Neural cell (in vitro differentiated cells): ENCODE measurements around the gene MGAT5B. TPM values are rescaled to one million over a fixed set of nuclear protein-coding genes. Genes with fewer than 3 reads are reported as not detected.

ENCODE experiments used
- H2AFZ ChIP-seq: fragments of 200-600, 300-800 bp; sonication (generic), shearing (Covaris generic); 2 replicates; pipeline ENCODE4 v1.6.0; 2014; ENCODE audit warnings: low read depth, mild to moderate bottlenecking, antibody characterized with exemption, low read length, moderate library complexity
- H3F3A ChIP-seq: fragments of 200-600 bp; shearing (Covaris generic); 2 replicates; pipeline ENCODE4 v1.6.1; 2016; ENCODE audit warnings: mild to moderate bottlenecking, moderate library complexity, mixed read lengths, antibody characterized with exemption, low read length; ENCODE audit not compliant: insufficient read depth, poor library complexity, severe bottlenecking
- H3K27ac ChIP-seq: fragments of 200-600, 300-800 bp; sonication (generic), shearing (Covaris generic); 2 replicates; pipeline ENCODE4 v1.5.1; 2014; ENCODE audit warnings: mild to moderate bottlenecking, low read length, moderate library complexity
- H3K27me3 ChIP-seq: fragments of 300-800, 200-600 bp; sonication (generic), shearing (Covaris generic); 2 replicates; pipeline ENCODE4 v1.6.0; 2014; ENCODE audit warnings: mild to moderate bottlenecking, low read depth, low read length, moderate library complexity; ENCODE audit not compliant: insufficient read depth
- H3K36me3 ChIP-seq: fragments of 300-800, 200-600 bp; sonication (generic), shearing (Covaris generic); 2 replicates; pipeline ENCODE4 v1.5.1; 2014; ENCODE audit warnings: mild to moderate bottlenecking, antibody characterized with exemption, low read length, moderate library complexity; ENCODE audit not compliant: insufficient read depth
- H3K4me2 ChIP-seq: fragments of 300-800, 200-600 bp; sonication (generic), shearing (Covaris generic); 2 replicates; pipeline ENCODE4 v1.6.0; 2014; ENCODE audit warnings: mild to moderate bottlenecking, low read length
- H3K4me3 ChIP-seq: fragments of 300-800, 200-600 bp; sonication (generic), shearing (Covaris generic); 2 replicates; pipeline ENCODE4 v1.5.1; 2014; ENCODE audit warnings: mild to moderate bottlenecking, low read length, moderate library complexity
- H3K79me2 ChIP-seq: fragments of 200-600 bp; shearing (Covaris generic); replicated peaks from 2 replicates; pipeline ENCODE4 v1.6.0; 2014; ENCODE audit warnings: mild to moderate bottlenecking, low read length, moderate library complexity; ENCODE audit not compliant: insufficient read depth
- H3K9ac ChIP-seq: fragments of 300-800, 200-600 bp; sonication (generic), shearing (Covaris generic); 2 replicates; pipeline ENCODE4 v1.6.1; 2016; ENCODE audit warnings: mild to moderate bottlenecking, low read length, mixed read lengths
- H3K9me2 ChIP-seq: fragments of 200-600 bp; shearing (Covaris generic); 2 replicates; pipeline ENCODE4 v1.6.1; 2016; ENCODE audit warnings: mild to moderate bottlenecking, low read length, mixed read lengths; ENCODE audit not compliant: insufficient read depth
- H3K9me3 ChIP-seq: fragments of 200-600, 300-800 bp; sonication (generic), shearing (Covaris generic); 2 replicates; pipeline ENCODE4 v1.6.1; 2016; ENCODE audit warnings: mild to moderate bottlenecking, mixed run types, low read length, moderate library complexity, mixed read lengths
- H4K20me1 ChIP-seq: fragments of 200-600 bp; shearing (Covaris generic); 2 replicates; pipeline ENCODE4 v1.6.1; 2016; ENCODE audit warnings: mild to moderate bottlenecking, mixed run types; ENCODE audit not compliant: insufficient read depth
- CTCF ChIP-seq: fragments of 450-650 bp; IDR thresholded peaks from 2 replicates; pipeline ENCODE4 v1.5.1; 2014; ENCODE audit warnings: antibody characterized with exemption, mild to moderate bottlenecking, moderate library complexity; ENCODE audit not compliant: poor library complexity, severe bottlenecking
- EP300 ChIP-seq: fragments of 450-650 bp; conservative IDR thresholded peaks from 2 replicates; pipeline ENCODE4 v1.6.1; 2014; ENCODE audit warnings: antibody characterized with exemption, mild to moderate bottlenecking, moderate library complexity; ENCODE audit not compliant: poor library complexity, severe bottlenecking
- EZH2 ChIP-seq: fragments of 200-600, 300-800 bp; shearing (Covaris generic), sonication (generic); IDR thresholded peaks from 2 replicates; pipeline ENCODE4 v1.6.1; 2014; ENCODE audit warnings: antibody characterized with exemption, low read length, borderline replicate concordance, mild to moderate bottlenecking; ENCODE audit not compliant: insufficient read depth, poor library complexity, severe bottlenecking
- MXI1 ChIP-seq: fragments of 450-650 bp; conservative IDR thresholded peaks from 2 replicates; pipeline ENCODE4 v1.6.1; 2014; ENCODE audit warnings: antibody characterized with exemption, mild to moderate bottlenecking; ENCODE audit not compliant: poor library complexity, severe bottlenecking
- POLR2AphosphoS5 ChIP-seq: IDR thresholded peaks from 2 replicates; pipeline ENCODE4 v1.6.1; 2012
- RAD21 ChIP-seq: fragments of 450-650 bp; conservative IDR thresholded peaks from 2 replicates; pipeline ENCODE4 v1.6.1; 2014; ENCODE audit warnings: antibody characterized with exemption, mild to moderate bottlenecking, moderate library complexity
- REST ChIP-seq: IDR thresholded peaks from 2 replicates; pipeline ENCODE4 v1.6.1; 2012; ENCODE audit warnings: borderline replicate concordance
- SMC3 ChIP-seq: fragments of 450-650 bp; conservative IDR thresholded peaks from 2 replicates; pipeline ENCODE4 v1.6.1; 2014; ENCODE audit warnings: antibody characterized with exemption, mild to moderate bottlenecking, moderate library complexity; ENCODE audit not compliant: poor library complexity
- TAF1 ChIP-seq: IDR thresholded peaks from 2 replicates; pipeline ENCODE4 v1.6.1; 2012; ENCODE audit warnings: low read depth
- polyA plus RNA-seq: library from polyadenylated mRNA; depleted of rRNA; stranded (reverse); fragments of >200 nt; gene quantifications from 2 replicates; pipeline ENCODE4 v1.2.3, GENCODE V29; 2014

Gene MGAT5B
- polyA plus RNA-seq, 1 donor from 2014 or later = 8.8 TPM

- H3F3A ChIP-seq = no peaks in the 10 kb centered on the region
Observed at GRCh38 chr17:76989519-76989918, 121.3 kb downstream of the MGAT5B start.

GRCh38 chr17:76992891-76993290 is 124.7 kb downstream of the MGAT5B start:
- Histone ChIP-seq H3K27ac (no peak overlapping the region), H3F3A (no peaks in the 10 kb centered on the region), H3K9me3 (no peaks in the 10 kb centered on the region), H2AFZ (no peak overlapping the region), H4K20me1 (no peaks in the 10 kb centered on the region), H3K36me3 (no peaks in the 10 kb centered on the region), H3K9ac (no peak overlapping the region), H3K9me2 (no peaks in the 10 kb centered on the region), H3K79me2 (no peaks in the 10 kb centered on the region), H3K4me3 (no peak overlapping the region), H3K27me3 (no peaks in the 10 kb centered on the region), H3K4me2 (no peak overlapping the region)
- TF ChIP-seq EZH2 = no peak
- no peak for TF ChIP-seq MXI1
- TF ChIP-seq POLR2AphosphoS5 = no peak
- no peak for TF ChIP-seq CTCF
- no peak for TF ChIP-seq EP300
- no peak for TF ChIP-seq TAF1
- no peak for TF ChIP-seq REST

More at GRCh38 chr17:76989519-76989918, 121.3 kb downstream of the MGAT5B start:
- Histone ChIP-seq H3K36me3 (no peaks in the 10 kb centered on the region), H3K4me3 (no peak overlapping the region), H3K9me3 (no peaks in the 10 kb centered on the region), H2AFZ (no peak overlapping the region), H3K27ac (no peak overlapping the region), H3K4me2 (no peak overlapping the region), H4K20me1 (no peaks in the 10 kb centered on the region), H3K9me2 (no peaks in the 10 kb centered on the region), H3K27me3 (no peaks in the 10 kb centered on the region), H3K79me2 (no peaks in the 10 kb centered on the region), H3K9ac (no peak overlapping the region)
- no peak for TF ChIP-seq CTCF
- TF ChIP-seq MXI1 = no peak
- TF ChIP-seq POLR2AphosphoS5 = no peak
- no peak for TF ChIP-seq RAD21
- TF ChIP-seq TAF1 = no peak
- TF ChIP-seq EP300 = no peak
- TF ChIP-seq EZH2 = no peak
- TF ChIP-seq REST = no peak
- no peak for TF ChIP-seq SMC3
